ENCODE results near the gene ACSM4.

Gene ACSM4

DNA sequence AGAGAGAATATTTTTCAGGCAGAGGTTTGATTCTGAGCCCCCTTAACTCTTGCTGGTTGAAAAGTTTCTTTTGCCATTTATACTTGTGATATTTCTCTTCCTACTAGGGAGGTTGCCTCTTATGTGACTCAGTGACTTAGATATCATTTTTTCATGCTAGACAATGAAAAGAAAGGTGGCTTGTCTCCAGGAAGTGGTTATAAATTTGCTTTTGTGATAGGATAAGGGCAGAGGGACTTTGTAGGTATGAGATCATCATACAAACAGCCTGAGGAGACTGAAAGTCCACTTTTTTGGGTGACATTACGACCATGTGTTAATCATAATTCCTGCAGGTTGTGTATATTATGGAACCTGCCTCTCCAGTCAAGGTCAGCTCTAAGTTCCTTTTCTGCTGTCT lies 35.8 kb downstream of the ACSM4 start:
- DNase-seq = no peak

DNA sequence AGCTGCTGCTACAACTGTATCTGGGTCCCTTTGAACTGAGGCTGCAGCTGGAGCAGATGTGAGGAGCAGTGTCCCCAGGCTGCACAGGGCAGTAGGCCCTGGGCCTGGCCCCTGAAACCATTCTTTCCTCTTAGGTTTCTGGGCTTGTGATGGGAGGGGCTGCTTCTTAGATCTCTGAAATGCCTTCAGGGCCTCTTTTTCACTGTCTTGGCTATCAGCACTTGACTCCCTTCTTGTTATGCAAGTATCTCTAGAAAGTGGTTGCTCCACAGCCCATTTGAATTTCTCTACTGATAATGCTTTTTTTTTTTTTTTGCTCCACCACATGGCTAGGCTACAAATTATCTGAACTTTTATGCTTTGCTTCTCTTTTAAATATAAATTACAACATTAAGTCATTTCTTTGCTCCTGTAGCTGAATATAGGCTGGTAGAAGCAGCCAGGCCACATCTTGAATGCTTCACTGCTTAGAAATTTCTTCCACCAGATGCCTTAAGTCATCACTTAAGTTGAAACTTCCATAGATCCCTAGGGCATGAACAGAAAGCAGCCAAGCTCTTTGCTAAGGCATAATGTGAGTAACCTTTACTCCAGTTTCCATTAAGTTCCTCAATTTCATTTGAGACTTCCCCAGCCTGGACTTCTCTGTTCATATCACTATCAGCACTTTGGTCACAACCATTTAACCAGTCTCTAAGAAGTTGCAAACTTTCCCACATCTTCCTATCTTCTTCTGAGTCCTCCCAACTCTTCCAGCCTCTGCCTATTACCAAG lies 41.1 kb downstream of the ACSM4 start:
- DNase-seq = no peak

DNA sequence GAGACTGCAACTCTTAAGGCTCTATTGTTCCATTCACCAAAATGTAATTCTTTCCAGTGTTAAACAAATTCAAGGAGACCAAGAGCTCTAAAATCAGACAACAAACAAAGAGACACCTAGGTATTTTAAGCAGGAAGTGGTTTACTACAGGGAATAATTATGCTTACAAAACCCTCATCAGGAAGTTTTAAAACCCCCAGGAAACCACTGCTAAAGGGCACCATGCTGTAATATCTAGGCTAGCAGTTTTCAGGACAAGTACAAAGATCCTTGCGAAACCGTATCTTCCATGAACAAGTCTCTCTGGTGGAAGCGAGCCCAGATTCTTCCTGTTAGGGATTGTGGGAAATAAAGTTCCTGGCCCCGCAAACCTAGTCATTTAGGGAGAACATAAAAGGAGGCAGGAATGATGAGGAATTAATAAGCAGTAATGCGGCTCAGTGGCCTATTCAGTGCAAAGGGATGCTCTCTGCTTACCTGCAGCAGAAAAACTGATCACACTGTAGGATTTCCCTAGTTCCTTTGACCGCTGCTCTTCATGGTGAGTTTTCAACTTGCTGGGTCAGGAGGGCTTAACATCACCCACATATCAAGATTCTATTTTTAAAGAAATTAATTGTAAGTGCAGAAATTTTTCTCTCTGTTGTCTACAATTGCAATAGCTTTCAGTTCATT lies 42.8 kb downstream of the ACSM4 start:
- DNase-seq = no peak

DNA sequence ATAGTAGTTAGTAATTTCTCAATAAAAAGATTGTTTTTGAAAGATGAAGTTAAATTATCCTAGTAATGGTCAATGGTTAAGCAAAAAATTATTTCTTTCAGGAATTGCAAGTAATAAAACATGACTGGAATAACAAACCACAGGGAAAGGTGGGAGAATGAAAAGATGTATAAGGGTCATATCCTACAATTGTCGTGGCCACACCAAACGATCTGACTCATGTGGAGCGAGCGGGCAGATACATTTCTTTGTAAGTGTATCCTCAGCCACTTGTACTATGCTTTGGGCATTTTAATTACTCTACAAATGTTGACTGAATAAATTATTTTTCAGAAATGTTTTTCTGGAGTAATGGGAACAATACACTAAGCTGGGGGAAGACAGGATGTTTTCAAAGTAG lies 45.5 kb downstream of the ACSM4 start:
- DNase-seq = no peak

DNA sequence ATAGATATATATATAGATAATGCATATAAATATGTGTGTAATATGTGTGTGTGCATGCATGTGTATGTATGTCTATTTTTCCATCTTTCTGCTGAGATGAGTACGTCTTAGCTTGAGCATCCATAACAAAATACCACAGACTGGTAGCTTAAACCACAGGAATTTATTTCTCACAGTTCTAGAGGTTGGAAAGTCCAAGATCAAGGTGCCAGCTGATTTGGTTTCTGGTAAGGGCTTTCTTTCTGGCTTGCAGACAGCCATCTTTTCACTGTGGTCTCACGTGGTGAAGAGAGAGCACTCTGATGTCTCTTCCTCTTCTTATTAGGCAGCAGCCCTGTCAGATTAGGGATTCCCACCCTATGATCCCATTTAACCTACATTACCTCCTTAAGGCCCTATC lies 47.3 kb downstream of the ACSM4 start:
- DNase-seq = no peak

DNA sequence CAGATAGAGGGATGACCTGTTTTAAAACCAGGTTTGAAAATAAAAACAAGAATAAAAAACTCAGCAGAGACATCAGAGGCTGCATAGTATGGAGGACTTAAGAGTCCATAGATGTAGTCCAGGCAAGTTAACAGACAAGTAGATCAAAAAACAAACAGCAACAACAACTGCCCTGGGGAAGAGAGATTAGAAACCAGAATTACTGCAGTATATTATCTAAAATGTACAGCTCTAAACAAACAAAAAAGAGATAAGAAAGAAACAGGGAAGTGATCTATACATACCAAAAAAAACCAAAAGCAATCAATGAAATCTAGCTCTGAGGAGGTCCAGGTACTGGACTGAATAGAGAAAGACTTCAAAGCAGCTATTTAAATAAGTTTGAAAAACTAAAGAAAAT lies 48.8 kb downstream of the ACSM4 start:
- no peak for DNase-seq

DNA sequence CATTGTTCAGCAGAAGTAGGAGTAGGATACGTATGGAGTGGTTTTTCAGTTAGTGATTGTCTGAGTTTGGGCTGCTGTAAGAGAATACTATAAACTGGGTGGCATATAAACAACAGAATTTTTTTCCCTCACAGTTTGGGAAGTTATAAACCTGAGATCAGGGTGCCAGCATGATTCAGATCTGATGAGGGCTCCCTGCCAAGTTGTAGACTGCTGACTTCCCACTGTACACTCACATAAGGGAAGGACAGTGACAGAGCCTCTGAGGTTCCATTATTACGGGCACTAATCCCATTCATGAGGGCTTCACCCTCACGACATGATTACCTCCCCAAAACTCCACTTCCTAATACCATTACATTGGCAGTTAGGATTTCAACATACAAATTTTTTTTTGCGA lies 50.7 kb downstream of the ACSM4 start:
- DNase-seq = no peak

DNA sequence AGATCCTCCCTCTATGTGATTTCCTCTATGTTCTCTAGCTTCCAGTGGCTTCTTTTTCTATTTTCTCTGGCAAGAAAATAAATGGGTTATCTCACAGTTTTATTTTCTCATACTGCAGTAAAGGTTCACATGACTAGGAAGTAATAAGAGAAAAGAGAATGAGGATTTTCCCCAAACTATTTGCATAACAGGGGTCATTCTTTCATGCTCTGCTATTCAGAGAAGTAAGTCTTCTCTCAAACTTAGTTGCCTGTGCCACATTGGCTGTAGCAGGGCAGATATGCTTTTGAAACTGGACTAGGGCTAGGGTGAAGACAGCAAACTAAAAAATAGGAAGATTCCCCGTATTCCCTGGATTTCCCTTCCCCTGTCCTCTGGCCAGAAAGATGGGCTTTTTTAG lies 57.4 kb downstream of the ACSM4 start:
- DNase-seq = no peak

DNA sequence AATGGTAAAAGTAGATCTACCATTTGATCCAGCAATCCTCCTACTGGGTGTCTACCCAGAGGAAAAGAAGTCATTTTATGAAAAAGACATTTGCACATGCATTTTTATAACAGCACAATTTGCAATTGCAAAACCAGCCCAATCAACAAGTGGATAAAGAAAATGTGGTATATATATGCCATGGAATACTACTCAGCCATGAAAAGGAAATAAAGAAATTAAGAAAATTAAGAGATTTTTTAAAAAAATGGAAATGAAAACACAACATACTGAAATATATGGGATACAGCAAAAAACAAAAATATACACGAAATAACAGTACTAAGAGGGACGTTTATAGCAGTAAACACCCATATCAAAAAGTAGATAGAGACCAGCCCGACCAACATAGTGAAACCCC lies 58.9 kb downstream of the ACSM4 start:
- DNase-seq = no peak

DNA sequence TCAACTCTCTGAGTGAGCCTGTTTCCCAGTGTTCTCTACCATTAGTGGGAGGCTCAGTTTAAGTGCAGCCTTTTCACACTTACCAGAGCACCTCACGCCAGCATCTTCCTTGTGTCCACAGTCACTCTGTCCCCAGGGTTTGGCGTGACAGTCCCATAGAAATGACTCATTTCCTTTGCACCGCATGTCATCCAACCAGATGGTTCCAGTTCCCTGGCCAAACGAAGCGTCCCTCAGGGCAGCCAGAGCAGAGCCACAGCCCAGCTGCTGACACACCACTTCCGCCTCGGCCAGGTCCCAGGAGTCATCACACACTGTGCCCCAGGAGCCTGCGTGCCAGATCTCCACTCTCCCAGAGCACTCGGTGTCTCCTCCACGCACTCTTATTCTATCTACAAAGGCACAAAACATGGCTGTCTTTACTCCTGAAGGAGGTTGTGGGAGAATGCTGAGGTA lies 65.4 kb downstream of the ACSM4 start:
- peak; percentile 59 to 84 for DNase-seq

DNA sequence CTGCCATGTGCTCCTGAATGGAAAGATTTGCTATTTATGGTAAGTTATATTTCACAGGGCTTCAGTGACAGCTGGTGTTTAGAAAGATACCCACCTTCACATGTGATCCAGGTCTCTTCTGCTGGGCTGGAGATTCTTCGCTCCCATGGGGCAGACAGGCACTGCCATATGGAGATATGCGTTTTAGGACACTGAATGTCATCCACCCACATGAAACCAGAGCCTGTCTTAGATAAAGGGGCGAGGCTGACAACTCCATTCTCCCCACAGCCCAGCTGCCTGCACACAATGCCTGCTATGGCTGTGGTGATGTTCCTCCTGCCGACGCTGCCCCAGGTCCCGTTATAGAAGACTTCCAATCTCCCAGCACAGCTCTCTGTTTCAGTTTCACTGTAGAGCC lies 69.4 kb downstream of the ACSM4 start:
- peak in 1 of 2 experiments; percentile 13 for DNase-seq

DNA sequence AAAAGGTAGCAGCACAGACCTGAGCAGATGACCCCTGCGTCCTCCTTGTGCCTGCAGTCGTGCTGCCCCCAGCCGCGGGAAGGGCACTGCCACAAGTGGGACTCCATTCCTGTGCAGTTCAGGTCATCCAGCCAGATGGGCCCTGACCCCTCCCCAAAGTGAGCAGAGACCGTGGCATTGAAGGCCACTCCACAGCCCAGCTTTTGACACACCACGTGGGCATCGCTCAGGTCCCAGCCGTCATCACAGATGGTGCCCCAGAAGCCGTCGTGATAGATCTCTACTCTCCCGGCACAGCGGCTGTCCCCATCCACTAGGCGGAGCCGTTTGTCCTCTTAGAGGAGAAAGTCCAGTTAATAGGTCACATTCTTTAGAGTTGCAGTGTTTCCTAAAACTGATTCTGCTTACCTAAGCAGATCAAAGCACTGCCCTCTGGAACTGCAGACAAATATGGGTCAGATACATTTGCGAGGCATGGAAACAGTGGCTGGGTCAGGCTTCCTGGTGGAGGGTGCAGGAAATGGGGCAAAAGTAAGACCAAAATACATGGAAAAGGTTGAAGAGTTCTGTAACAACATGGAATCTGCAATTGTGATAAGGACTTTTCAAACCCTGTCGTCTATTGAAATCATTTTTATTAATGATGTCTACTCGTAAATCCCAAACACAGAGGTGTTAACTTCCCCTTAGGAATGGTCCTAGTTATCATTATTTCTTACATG lies 70.7 kb downstream of the ACSM4 start:
- peak; percentile 61 to 62 for DNase-seq

DNA sequence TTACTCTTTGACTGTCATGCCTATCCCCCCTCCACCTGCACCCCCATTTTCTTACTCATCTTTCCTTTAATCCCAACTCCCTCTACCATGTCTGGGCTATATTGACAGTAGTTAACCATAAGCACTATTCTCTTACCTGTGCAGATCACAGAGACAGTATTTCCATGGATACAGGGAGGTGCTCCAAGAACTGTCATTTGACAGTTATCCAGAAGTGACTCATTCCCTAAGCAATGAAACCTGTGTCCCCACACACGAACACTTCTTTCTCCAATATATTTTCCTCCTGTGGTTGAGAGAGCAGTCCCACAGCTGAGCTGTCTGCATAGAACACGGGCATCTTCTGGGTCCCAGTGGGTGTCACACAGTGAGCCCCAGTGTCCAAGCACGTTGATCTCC lies 71.3 kb downstream of the ACSM4 start:
- no peak for DNase-seq

DNA sequence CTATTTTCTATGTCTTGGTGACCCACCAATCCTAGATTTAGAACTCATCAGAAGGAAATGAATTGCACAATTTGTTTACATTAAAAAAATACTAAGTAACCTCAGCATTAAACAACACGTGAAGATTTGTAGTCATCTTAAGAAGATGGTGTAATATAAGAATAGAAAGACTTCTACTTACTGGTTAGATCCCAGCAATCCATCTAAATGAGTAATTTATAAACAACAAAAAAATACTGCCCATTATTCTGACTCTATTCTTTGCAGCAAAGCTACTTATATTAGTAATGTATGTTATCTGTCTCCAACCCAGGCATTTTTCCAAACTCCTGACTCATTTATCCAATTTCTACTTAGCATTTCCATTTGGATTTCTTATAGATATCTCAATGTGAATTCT lies 72.3 kb downstream of the ACSM4 start:
- DNase-seq = no peak
